SK-N-SH treated with all-trans-retinoic acid at 6 μM for 48 hours (cell line): ENCODE results near the gene JRKL.

ENCODE experiments used
- ATAC-seq: fragments of 200-7000 bp; cut with Tn5 transposase; 3 replicates; pipeline ENCODE4 v1.9.1; 2020; ENCODE audit warnings: mild to moderate bottlenecking, moderate library complexity
- ARNTL ChIP-seq: fragments of 450-650 bp; formaldehyde crosslinking; IDR thresholded peaks from 2 replicates; pipeline ENCODE4 v1.5.0; 2020; ENCODE audit warnings: low read depth, mild to moderate bottlenecking, moderate library complexity, borderline replicate concordance
- BACH2 ChIP-seq: fragments of 250-450 bp; sonication (Bioruptor Pico); IDR thresholded peaks from 2 replicates; pipeline ENCODE4 v1.9.0; 2021; ENCODE audit warnings: mild to moderate bottlenecking, borderline replicate concordance
- CREB5 ChIP-seq: fragments of 250-450 bp; sonication (Bioruptor Pico); IDR thresholded peaks from 2 replicates; pipeline ENCODE4 v1.5.1; 2020; ENCODE audit warnings: low read depth, mild to moderate bottlenecking, moderate library complexity
- CSDC2 ChIP-seq: fragments of 250-450 bp; sonication (Bioruptor Pico); IDR thresholded peaks from 2 replicates; pipeline ENCODE4 v1.5.0; 2020; ENCODE audit warnings: mild to moderate bottlenecking, moderate library complexity
- CSRNP3 ChIP-seq: fragments of 250-450 bp; sonication (Bioruptor Pico); IDR thresholded peaks from 2 replicates; pipeline ENCODE4 v1.5.1; 2021; ENCODE audit warnings: mild to moderate bottlenecking, moderate library complexity
- ESRRG ChIP-seq: fragments of 250-450 bp; sonication (Bioruptor Pico); IDR thresholded peaks from 2 replicates; pipeline ENCODE4 v1.6.1; 2021; ENCODE audit warnings: mild to moderate bottlenecking
- GLIS3 ChIP-seq: fragments of 250-450 bp; sonication (Bioruptor Pico); IDR thresholded peaks from 2 replicates; pipeline ENCODE4 v1.5.0; 2020; ENCODE audit warnings: mild to moderate bottlenecking, moderate library complexity
- ISL1 ChIP-seq: fragments of 250-450 bp; sonication (Bioruptor Pico); IDR thresholded peaks from 2 replicates; pipeline ENCODE4 v2.1.2; 2022; ENCODE audit warnings: mild to moderate bottlenecking, moderate library complexity
- OSR1 ChIP-seq: fragments of 250-450 bp; sonication (Bioruptor Pico); IDR thresholded peaks from 2 replicates; pipeline ENCODE4 v1.8.0; 2022; ENCODE audit warnings: moderate library complexity, mild to moderate bottlenecking, inconsistent platforms
- PATZ1 ChIP-seq: fragments of 250-450 bp; sonication (Bioruptor Pico); IDR thresholded peaks from 2 replicates; pipeline ENCODE4 v1.8.0; 2020; ENCODE audit warnings: mild to moderate bottlenecking, moderate library complexity, borderline replicate concordance
- POU6F1 ChIP-seq: fragments of 250-450 bp; sonication (Bioruptor Pico); IDR thresholded peaks from 2 replicates; pipeline ENCODE4 v1.8.0; 2021; ENCODE audit warnings: low read depth, mild to moderate bottlenecking, moderate library complexity, borderline replicate concordance
- PPARA ChIP-seq: fragments of 250-450 bp; sonication (Bioruptor Pico); IDR thresholded peaks from 2 replicates; pipeline ENCODE4 v1.5.0; 2020; ENCODE audit warnings: mild to moderate bottlenecking, borderline replicate concordance
- RARB ChIP-seq: fragments of 250-450 bp; sonication (Bioruptor Pico); IDR thresholded peaks from 2 replicates; pipeline ENCODE4 v1.8.0; 2021; ENCODE audit warnings: mild to moderate bottlenecking, moderate library complexity
- SNAI2 ChIP-seq: fragments of 250-450 bp; sonication (Bioruptor Pico); IDR thresholded peaks from 2 replicates; pipeline ENCODE4 v1.5.0; 2020; ENCODE audit warnings: mild to moderate bottlenecking, moderate library complexity
- TCF4 ChIP-seq: fragments of 250-450 bp; sonication (Bioruptor Pico); IDR thresholded peaks from 2 replicates; pipeline ENCODE4 v1.8.0; 2021; ENCODE audit warnings: mild to moderate bottlenecking, moderate library complexity, borderline replicate concordance
- TOX ChIP-seq: fragments of 250-450 bp; sonication (Bioruptor Pico); IDR thresholded peaks from 2 replicates; pipeline ENCODE4 v1.8.0; 2021; ENCODE audit warnings: mild to moderate bottlenecking, moderate library complexity, borderline replicate concordance
- TSHZ2 ChIP-seq: fragments of 250-450 bp; sonication (Bioruptor Pico); IDR thresholded peaks from 2 replicates; pipeline ENCODE4 v1.5.0; 2020; ENCODE audit warnings: mild to moderate bottlenecking, moderate library complexity
- ZC3H10 ChIP-seq: fragments of 250-450 bp; sonication (Bioruptor Pico); IDR thresholded peaks from 2 replicates; pipeline ENCODE4 v1.5.1; 2021; ENCODE audit warnings: mild to moderate bottlenecking, moderate library complexity
- ZFP3 ChIP-seq: fragments of 250-450 bp; sonication (Bioruptor Pico); IDR thresholded peaks from 2 replicates; pipeline ENCODE4 v1.5.0; 2020; ENCODE audit warnings: mild to moderate bottlenecking, moderate library complexity
- ZNF565 ChIP-seq: fragments of 450-650 bp; formaldehyde crosslinking; conservative IDR thresholded peaks from 2 replicates; pipeline ENCODE4 v1.5.0; 2020; ENCODE audit warnings: low read depth, mild to moderate bottlenecking, moderate library complexity
- ZNF70 ChIP-seq: fragments of 450-650 bp; formaldehyde crosslinking; IDR thresholded peaks from 2 replicates; pipeline ENCODE4 v1.5.0; 2020; ENCODE audit warnings: mild to moderate bottlenecking, moderate library complexity
- ZNF8 ChIP-seq: fragments of 450-650 bp; formaldehyde crosslinking; IDR thresholded peaks from 2 replicates; pipeline ENCODE4 v1.5.0; 2020; ENCODE audit warnings: mild to moderate bottlenecking, moderate library complexity

The JRKL gene

GRCh38 chr11:96373826-96374225, 16.0 kb upstream of the JRKL start:
- TF ChIP-seq ZNF8 (no peak), ZC3H10 (CRISPR knock-in tag) (no peak), ZFP3 (CRISPR knock-in tag) (no peak), RARB (CRISPR knock-in tag) (no peak), GLIS3 (no peak), OSR1 (CRISPR knock-in tag) (no peak), PPARA (no peak), ESRRG (CRISPR knock-in tag) (no peak), TOX (CRISPR knock-in tag) (no peak), TSHZ2 (no peak), PATZ1 (no peak), POU6F1 (CRISPR knock-in tag) (no peak), CSDC2 (CRISPR knock-in tag) (no peak), BACH2 (CRISPR knock-in tag) (no peak), SNAI2 (no peak), ZNF565 (CRISPR knock-in tag) (no peak), ZNF70 (no peak), TCF4 (CRISPR knock-in tag) (no peak), CSRNP3 (CRISPR knock-in tag) (no peak)
- no peak for ATAC-seq

- ATAC-seq: no peak
These were observed 13.0 kb upstream of the JRKL start for GRCh38 chr11:96376796-96377195.

More at GRCh38 chr11:96376796-96377195, 13.0 kb upstream of the JRKL start:
- no peak for TF ChIP-seq CSDC2 (CRISPR knock-in tag)
- no peak for TF ChIP-seq POU6F1 (CRISPR knock-in tag)
- no peak for TF ChIP-seq GLIS3
- no peak for TF ChIP-seq BACH2 (CRISPR knock-in tag)
- no peak for TF ChIP-seq OSR1 (CRISPR knock-in tag)
- no peak for TF ChIP-seq ESRRG (CRISPR knock-in tag)
- no peak for TF ChIP-seq ISL1 (CRISPR knock-in tag)
- no peak for TF ChIP-seq ARNTL
- no peak for TF ChIP-seq CREB5 (CRISPR knock-in tag)
- TF ChIP-seq ZNF70: no peak
- no peak for TF ChIP-seq CSRNP3 (CRISPR knock-in tag)
- TF ChIP-seq TSHZ2: no peak
